ENCODE results near the gene SALL3. TPM values are rescaled to one million over a fixed set of nuclear protein-coding genes. Genes with fewer than 3 reads are reported as not detected.

The SALL3 gene
- total and polyA plus RNA-seq, 2 of the 8 experiments (the other 6 are each of a cell fraction or from before 2014, with no cell fraction given), result 10.5 to 46.4 TPM

- Histone ChIP-seq H3K14ac (ENCODE audit: insufficient read length) (no peak overlapping the region), H3K9ac (replicated peaks in 1 of 4; ENCODE audit: extremely low read depth in 1 of 4, low read depth in 3 of 4, low read length in 3 of 4) (no peak overlapping the region), H2BK12ac (ENCODE audit: low read depth, low read length) (no peak overlapping the region), H2BK15ac (ENCODE audit: low read length) (no peak overlapping the region), H2BK120ac (replicated peaks; ENCODE audit: low read depth, low read length) (no peak overlapping the region), H3K36me3 (ENCODE audit: control insufficient read depth in 2 of 4, insufficient read depth in 4 of 4, low read length in 3 of 4) (peaks cover 0 to 2% (median 0%) of the 10 kb centered on the region in 4 experiments; a peak in 1 of 8 replicates), H3K27me3 (replicated peaks in 1 of 4; ENCODE audit: control insufficient read depth in 3 of 4, extremely low read depth in 1 of 4, insufficient read depth in 3 of 4, low read length in 3 of 4) (peaks cover 52 to 80% (median 73%) of the 10 kb centered on the region in 4 experiments), H3K23me2 (ENCODE audit: low read depth, low read length) (peaks cover 10% of the 10 kb centered on the region; the same call in 1 of the 2 replicates), H3K4ac (replicated peaks; ENCODE audit: insufficient read length, low read depth, low read length) (no peak overlapping the region), H3K23ac (ENCODE audit: insufficient read length) (no peak overlapping the region), H3K4me3 (ENCODE audit: extremely low read depth in 1 of 4, insufficient read depth in 2 of 4, low read depth in 3 of 4, low read length in 4 of 4) (peak overlapping the region; percentile 5 to 60 (median 22); a peak in 5 of 8 replicates), H4K5ac (ENCODE audit: insufficient read length, low read depth, low read length) (no peak overlapping the region), H2AK5ac (ENCODE audit: low read depth, low read length) (no peak overlapping the region), H3K27ac (ENCODE audit: low read depth, low read length) (no peak overlapping the region), H3K18ac (ENCODE audit: extremely low read depth, low read length) (no peak overlapping the region; the same call in none of the 2 replicates), H3K4me1 (replicated peaks in 1 of 4; ENCODE audit: control insufficient read depth in 3 of 4, insufficient read depth in 4 of 4, low read length in 3 of 4) (peaks cover 9 to 34% (median 25%) of the 10 kb centered on the region in 4 experiments), H3K4me2 (ENCODE audit: insufficient read depth in 1 of 2, low read depth in 2 of 2, low read length in 2 of 2) (peak overlapping the region; percentile 38 to 78), H3K56ac (replicated peaks; ENCODE audit: insufficient read length, low read depth, low read length) (no peak overlapping the region), H2BK20ac (ENCODE audit: low read length) (no peak overlapping the region; the same call in 1 of the 2 replicates), H4K91ac (replicated peaks; ENCODE audit: insufficient read length, low read length) (no peak overlapping the region), H3K9me3 (ENCODE audit: insufficient read depth in 2 of 2, low read depth in 1 of 2, low read length in 1 of 2) (no peaks in the 10 kb centered on the region), H2AFZ (ENCODE audit: low read length) (no peak overlapping the region; the same call in 1 of the 2 replicates), H3K79me2 (ENCODE audit: control insufficient read depth in 1 of 2, insufficient read depth in 2 of 2, low read length in 2 of 2) (no peaks in the 10 kb centered on the region), H2BK5ac (ENCODE audit: low read depth, low read length) (no peak overlapping the region), H4K20me1 (replicated peaks in 1 of 2; ENCODE audit: control insufficient read depth in 1 of 2, insufficient read depth in 2 of 2, low read length in 2 of 2) (peaks cover 1 to 15% of the 10 kb centered on the region in 2 experiments), H4K8ac (ENCODE audit: extremely low read depth, insufficient read depth, low read length) (peak overlapping the region; percentile 32; the same call in 1 of the 2 replicates), H3K79me1 (ENCODE audit: low read depth, low read length) (no peaks in the 10 kb centered on the region)
- WGBS, 2 experiments (ENCODE audit: extremely low coverage in 1 of 2, insufficient coverage in 1 of 2, insufficient read length in 1 of 2, insufficient replicate concordance in 2 of 2, low coverage in 1 of 2, low lambda C conversion rate in 2 of 2, missing lambda C conversion rate in 1 of 2), result 15% methylated on average over 21 of the region's 31 CpGs; no CpG with 5 or more reads in 1 of the 2 experiments
- POLR2A ChIA-PET (ENCODE audit: partially characterized antibody), result interaction anchor here (1.4 to 1.8 kb wide), 2 partner anchors 9 to 11 kb away, joined by 5 read pairs; no protein-coding TSS in a partner anchor
- CTCF ChIA-PET (ENCODE audit: partially characterized antibody), result interaction anchor here (0.7 to 1.3 kb wide), 3 partner anchors 9 to 97 kb away, joined by 3 read pairs; no protein-coding TSS in a partner anchor
- DNase-seq (ENCODE audit: low read depth in 1 of 2, low spot score in 2 of 2) (no peak), FAIRE-seq (no peak)
- no peak for TF ChIP-seq RAD21 (IDR thresholded peaks at IDR 0.05 in 1 of 2, conservative IDR thresholded peaks at IDR 0.05 in 1 of 2; ENCODE audit: low read depth in 2 of 2, low read length in 2 of 2)
- peak; percentile 72 for TF ChIP-seq EZH2 (IDR thresholded peaks at IDR 0.05; ENCODE audit: low read depth, low read length, severe bottlenecking)
- TF ChIP-seq ASH2L (IDR thresholded peaks at IDR 0.05; ENCODE audit: low read length), result peak; percentile 7
- peak; percentile 83 for TF ChIP-seq SUZ12 (IDR thresholded peaks at IDR 0.05; ENCODE audit: low read length)
Measured at GRCh38 chr18:78972930-78973331, 6.7 kb upstream of the SALL3 start.

Data from H1 (cell line).